Measurements from ENCODE around the gene RPS3A. TPM values are rescaled to one million over a fixed set of nuclear protein-coding genes. Genes with fewer than 3 reads are reported as not detected.

The RPS3A gene
- total RNA-seq, 2 experiments from 2014 or later: 3,925 to 4,071 TPM

- CTCF ChIA-PET: interaction anchor here (0.7 kb wide), 1 partner anchor 504 kb away, joined by 3 read pairs; no protein-coding TSS in a partner anchor
- no peak for ATAC-seq (ENCODE audit: poor library complexity)
- TF ChIP-seq CTCF (IDR thresholded peaks at IDR 0.05): no peak
Measured at GRCh38 chr4:151143162-151143561, 43.7 kb downstream of the RPS3A start.

DNA sequence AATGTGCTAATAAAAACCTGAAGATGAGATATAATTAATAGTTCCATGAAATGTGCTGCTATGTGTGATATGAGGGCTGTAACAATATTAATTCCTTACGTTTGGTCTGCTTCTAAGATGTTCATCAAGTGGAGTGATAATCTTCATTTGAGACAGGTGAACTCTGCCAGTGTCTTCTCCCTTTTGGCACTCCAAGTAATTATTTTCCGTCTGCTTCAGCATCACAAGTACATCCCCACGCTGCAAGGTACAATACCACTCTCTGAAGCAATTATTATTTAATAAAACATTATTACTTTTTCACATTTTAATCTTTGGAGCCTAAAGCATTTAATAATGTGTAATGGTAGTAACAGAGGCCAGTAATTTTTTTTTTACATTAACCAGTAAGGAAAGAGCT lies 44.4 kb downstream of the RPS3A start:
- no peaks in the 10 kb centered on the region for H3K9me3 Mint-ChIP-seq

More at GRCh38 chr4:151143162-151143561, 43.7 kb downstream of the RPS3A start:
- Histone ChIP-seq H3K4me3 (ENCODE audit: low read length) (no peak overlapping the region), H3K27me3 (ENCODE audit: control insufficient read depth in 1 of 2, insufficient read depth in 2 of 2, low read length in 2 of 2) (no peaks in the 10 kb centered on the region), H3K4me1 (ENCODE audit: insufficient read depth, low read length) (no peaks in the 10 kb centered on the region), H3K9me3 (ENCODE audit: control insufficient read depth in 1 of 2, insufficient read depth in 1 of 2, low read length in 2 of 2) (no peaks in the 10 kb centered on the region), H3K36me3 (ENCODE audit: insufficient read depth, low read length) (no peaks in the 10 kb centered on the region), H3K27ac (ENCODE audit: low read depth in 1 of 2, low read length in 2 of 2) (no peak overlapping the region)
- POLR2A ChIA-PET: interaction anchor here (0.8 kb wide), 1 partner anchor 399 kb away, joined by 3 read pairs; no protein-coding TSS in a partner anchor
- Mint-ChIP-seq H3K9me3 (no peaks in the 10 kb centered on the region), H3K4me3 (no peak overlapping the region), H3K36me3 (ENCODE audit: low read depth) (no peaks in the 10 kb centered on the region), H3K4me1 (ENCODE audit: low read depth) (no peaks in the 10 kb centered on the region), H3K27ac (no peak overlapping the region), H3K27me3 (no peaks in the 10 kb centered on the region)
- intact Hi-C loops (cut with DNase I, micrococcal nuclease): no loop called here
- DNase-seq: no peak

DNA sequence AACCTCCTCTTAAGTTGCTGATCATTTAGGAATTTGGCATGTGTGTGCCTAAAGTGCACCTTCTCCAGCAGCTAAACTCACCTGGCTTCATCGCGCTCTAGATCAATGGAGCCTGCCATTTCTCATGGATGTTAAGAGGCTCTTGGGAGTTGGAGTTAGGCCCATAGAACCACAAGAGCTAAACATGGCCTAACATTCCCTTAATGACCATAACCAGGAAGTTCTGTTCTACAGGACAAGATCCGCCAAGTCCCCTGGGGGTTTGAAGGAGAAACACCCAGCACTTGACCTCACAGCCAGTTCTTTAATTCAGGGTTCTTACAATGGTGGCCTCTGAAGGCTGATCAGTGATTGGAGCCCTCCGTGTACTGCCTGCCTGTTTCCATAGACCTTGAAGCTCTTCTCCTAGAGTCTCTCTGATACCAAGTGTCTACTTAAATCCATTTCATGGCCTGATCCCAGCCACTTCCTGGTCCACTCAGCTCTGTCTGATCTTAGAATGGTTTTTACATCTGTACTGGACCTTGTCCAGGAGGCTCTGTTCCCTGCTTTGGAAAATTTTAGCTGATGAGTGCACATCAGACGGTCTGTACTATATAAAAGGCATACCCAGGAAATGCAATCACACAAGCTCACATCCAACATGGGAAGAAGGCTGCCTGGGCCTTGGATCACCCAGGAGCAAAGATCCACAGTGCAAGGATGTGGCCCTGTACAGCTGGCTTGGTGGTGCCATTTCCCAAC lies 45.1 kb downstream of the RPS3A start:
- ATAC-seq (ENCODE audit: poor library complexity) (no peak), DNase-seq (no peak)
- Histone ChIP-seq H3K36me3 (ENCODE audit: insufficient read depth, low read length) (no peaks in the 10 kb centered on the region), H3K4me3 (ENCODE audit: low read length) (no peak overlapping the region), H3K27me3 (ENCODE audit: control insufficient read depth in 1 of 2, insufficient read depth in 2 of 2, low read length in 2 of 2) (no peaks in the 10 kb centered on the region), H3K27ac (ENCODE audit: low read depth in 1 of 2, low read length in 2 of 2) (no peak overlapping the region), H3K9me3 (ENCODE audit: control insufficient read depth in 1 of 2, insufficient read depth in 1 of 2, low read length in 2 of 2) (no peaks in the 10 kb centered on the region), H3K4me1 (ENCODE audit: insufficient read depth, low read length) (no peaks in the 10 kb centered on the region)
- intact Hi-C loops (cut with DNase I, micrococcal nuclease): no loop called here
- no peaks in the 10 kb centered on the region for H3K27me3 Mint-ChIP-seq
- no peaks in the 10 kb centered on the region for H3K9me3 Mint-ChIP-seq
- no peak overlapping the region for H3K4me3 Mint-ChIP-seq
- H3K27ac Mint-ChIP-seq: no peak overlapping the region
- ChIA-PET POLR2A (no interaction called here), CTCF (no interaction called here)
- no peak for TF ChIP-seq CTCF (IDR thresholded peaks at IDR 0.05)
- no peaks in the 10 kb centered on the region for H3K4me1 Mint-ChIP-seq (ENCODE audit: low read depth)
- H3K36me3 Mint-ChIP-seq (ENCODE audit: low read depth): no peaks in the 10 kb centered on the region

More for the DNA sequence above, 44.4 kb downstream of the RPS3A start:
- ChIA-PET CTCF (interaction anchor here (0.7 kb wide), 1 partner anchor 503 kb away, joined by 3 read pairs; no protein-coding TSS in a partner anchor), POLR2A (no interaction called here)
- Mint-ChIP-seq H3K4me3 (no peak overlapping the region), H3K27ac (no peak overlapping the region), H3K36me3 (ENCODE audit: low read depth) (no peaks in the 10 kb centered on the region), H3K27me3 (no peaks in the 10 kb centered on the region), H3K4me1 (ENCODE audit: low read depth) (no peaks in the 10 kb centered on the region)
- ATAC-seq (ENCODE audit: poor library complexity) (no peak), DNase-seq (no peak)
- Histone ChIP-seq H3K36me3 (ENCODE audit: insufficient read depth, low read length) (no peaks in the 10 kb centered on the region), H3K27me3 (ENCODE audit: control insufficient read depth in 1 of 2, insufficient read depth in 2 of 2, low read length in 2 of 2) (no peaks in the 10 kb centered on the region), H3K27ac (ENCODE audit: low read depth in 1 of 2, low read length in 2 of 2) (no peak overlapping the region), H3K9me3 (ENCODE audit: control insufficient read depth in 1 of 2, insufficient read depth in 1 of 2, low read length in 2 of 2) (no peaks in the 10 kb centered on the region), H3K4me1 (ENCODE audit: insufficient read depth, low read length) (no peaks in the 10 kb centered on the region), H3K4me3 (ENCODE audit: low read length) (no peak overlapping the region)
- no peak for TF ChIP-seq CTCF (IDR thresholded peaks at IDR 0.05)
- intact Hi-C loops (cut with DNase I, micrococcal nuclease): no loop called here
